HepG2 (cell line): Measurements from ENCODE around the gene CNR2. TPM values are rescaled to one million over a fixed set of nuclear protein-coding genes. Genes with fewer than 3 reads are reported as not detected.

Experiments
- ARNT2 ChIP-seq: sonication (generic); formaldehyde crosslinking; IDR thresholded peaks from 2 replicates; pipeline ENCODE4 v1.8.0; 2022; ENCODE audit warnings: mild to moderate bottlenecking, low read depth, missing genetic modification reagents, moderate library complexity
- ATF7 ChIP-seq, 2 experiments: fragments of 450-650 bp in 1 of 2; sonication (generic) in 1 of 2; formaldehyde crosslinking in 1 of 2; IDR thresholded peaks; 2 replicates each; pipeline versions ENCODE4 v1.4.0 to v1.6.1; 2016 to 2020; ENCODE audit warnings: antibody characterized with exemption in 1 of 2, mild to moderate bottlenecking in 1 of 2, missing genetic modification reagents in 1 of 2
- DR1 ChIP-seq: sonication (generic); formaldehyde crosslinking; IDR thresholded peaks from 2 replicates; pipeline ENCODE4 v1.8.0; 2021; ENCODE audit warnings: mild to moderate bottlenecking, missing genetic modification reagents, inconsistent platforms
- ESRRA ChIP-seq: sonication (generic); formaldehyde crosslinking; IDR thresholded peaks from 2 replicates; pipeline ENCODE4 v1.5.1; 2020; ENCODE audit warnings: mild to moderate bottlenecking, low read depth, missing genetic modification reagents
- FOSL1 ChIP-seq: sonication (generic); formaldehyde crosslinking; IDR thresholded peaks from 2 replicates; pipeline ENCODE4 v1.9.0; 2021; ENCODE audit warnings: missing genetic modification reagents, borderline replicate concordance
- GABPA ChIP-seq, 2 experiments: IDR thresholded peaks; 2 replicates each; pipeline ENCODE4 v1.6.1; 2011 to 2016; ENCODE audit warnings: low read depth in 2 of 2, low read length in 1 of 2, missing biosample characterization in 1 of 2, missing genetic modification characterization in 1 of 2
- GATAD1 ChIP-seq: IDR thresholded peaks from 2 replicates; pipeline ENCODE4 v1.6.1; 2016; ENCODE audit warnings: missing genetic modification reagents, missing compliant biosample characterization
- KDM2A ChIP-seq: sonication (generic); formaldehyde crosslinking; IDR thresholded peaks from 2 replicates; pipeline ENCODE4 v1.4.0; 2020; ENCODE audit warnings: low read depth, missing genetic modification reagents, borderline replicate concordance
- MAZ ChIP-seq, 2 experiments: sonication (generic) in 1 of 2; formaldehyde crosslinking in 1 of 2; IDR thresholded peaks; 2 replicates each; pipeline versions ENCODE4 v1.5.0 to v1.6.1; 2012 to 2020; ENCODE audit warnings: low read depth in 2 of 2, mild to moderate bottlenecking in 2 of 2, borderline replicate concordance in 1 of 2, improper control_type of control experiment in 1 of 2, low read length in 1 of 2, missing genetic modification reagents in 1 of 2, moderate library complexity in 1 of 2
- MXD4 ChIP-seq: IDR thresholded peaks from 2 replicates; pipeline ENCODE4 v1.6.1; 2016; ENCODE audit warnings: mild to moderate bottlenecking, missing biosample characterization, missing genetic modification reagents
- NRL ChIP-seq: sonication (generic); formaldehyde crosslinking; IDR thresholded peaks from 2 replicates; pipeline ENCODE4 v1.5.0; 2020; ENCODE audit warnings: missing genetic modification reagents, mild to moderate bottlenecking, moderate library complexity, borderline replicate concordance
- PRDM10 ChIP-seq: sonication (generic); formaldehyde crosslinking; IDR thresholded peaks from 2 replicates; pipeline ENCODE4 v1.4.0; 2020; ENCODE audit warnings: low read depth, missing genetic modification reagents
- RORA ChIP-seq: sonication (generic); formaldehyde crosslinking; IDR thresholded peaks from 2 replicates; pipeline ENCODE4 v1.5.0; 2020; ENCODE audit warnings: mild to moderate bottlenecking, missing genetic modification reagents, moderate library complexity
- RXRB ChIP-seq: IDR thresholded peaks from 2 replicates; pipeline ENCODE4 v1.6.1; 2016; ENCODE audit warnings: borderline replicate concordance, missing genetic modification reagents, missing compliant biosample characterization
- SMARCC2 ChIP-seq: fragments of 450-650 bp; IDR thresholded peaks from 2 replicates; pipeline ENCODE4 v1.6.1; 2017; ENCODE audit warnings: antibody characterized with exemption, mild to moderate bottlenecking
- TERF1 ChIP-seq: sonication (generic); formaldehyde crosslinking; IDR thresholded peaks from 2 replicates; pipeline ENCODE4 v1.8.0; 2022; ENCODE audit warnings: mild to moderate bottlenecking, missing genetic modification reagents, moderate library complexity
- ZBTB8A ChIP-seq: sonication (generic); formaldehyde crosslinking; IDR thresholded peaks from 2 replicates; pipeline ENCODE4 v1.4.0; 2020; ENCODE audit warnings: mild to moderate bottlenecking, low read depth, missing genetic modification reagents, borderline replicate concordance
- ZNF558 ChIP-seq: sonication (generic); formaldehyde crosslinking; IDR thresholded peaks from 2 replicates; pipeline ENCODE4 v1.9.0; 2022; ENCODE audit warnings: mild to moderate bottlenecking, missing genetic modification reagents, borderline replicate concordance
- ZNF574 ChIP-seq: sonication (generic); formaldehyde crosslinking; IDR thresholded peaks from 2 replicates; pipeline ENCODE4 v1.4.0; 2020; ENCODE audit warnings: missing genetic modification reagents
- ZNF780A ChIP-seq: sonication (generic); formaldehyde crosslinking; IDR thresholded peaks from 2 replicates; pipeline ENCODE4 v1.8.0; 2022; ENCODE audit warnings: mild to moderate bottlenecking, missing genetic modification reagents, moderate library complexity
- ZSCAN31 ChIP-seq: sonication (generic); formaldehyde crosslinking; IDR thresholded peaks from 2 replicates; pipeline ENCODE4 v1.5.0; 2020; ENCODE audit warnings: low read depth, mild to moderate bottlenecking, missing genetic modification reagents
- polyA plus RNA-seq, 8 experiments: library from polyadenylated mRNA; depleted of rRNA in 3 of 8; stranded (reverse) in 7 of 8; unstranded in 1 of 8; fragments of >200 nt; fragmentation: Illumina TruSeq in 4 of 8; extraction: Trizol in 4 of 8; gene quantifications; 2 replicates each; pipeline versions ENCODE4 v1.2.1 to v1.2.3, GENCODE V29; 2011 to 2016; ENCODE audit warnings: low read depth in 4 of 8, missing spikeins in 1 of 8, mixed read lengths in 1 of 8; ENCODE audit not compliant: insufficient read depth in 1 of 8
- total RNA-seq, 5 experiments: library from RNA; depleted of rRNA; stranded (reverse); fragments of >200 nt; fragmentation: Illumina TruSeq; extraction: Trizol; gene quantifications; 2 replicates each; pipeline ENCODE4 v1.2.3, GENCODE V29; 2016; ENCODE audit warnings: low read depth in 1 of 5

Gene CNR2
- total and polyA plus RNA-seq, 2 of the 13 experiments (the other 11 are each of a cell fraction or from before 2014, with no cell fraction given): not detected

- TF ChIP-seq RXRB (CRISPR knock-in tag) (no peak; the same call in 1 of the 2 replicates), PRDM10 (CRISPR knock-in tag) (no peak), FOSL1 (CRISPR knock-in tag) (no peak), ESRRA (CRISPR knock-in tag) (0 out of 2 replicates have a peak, but pooled peaks have one; percentile 19), ARNT2 (CRISPR knock-in tag) (no peak; the same call in 1 of the 2 replicates), RORA (CRISPR knock-in tag) (no peak), ZBTB8A (CRISPR knock-in tag) (no peak), GABPA (IDR thresholded peaks at IDR 0.05; ENCODE audit: low read depth, low read length) (peak; percentile 35; the same call in 1 of the 2 replicates), GABPA (CRISPR knock-in tag; IDR thresholded peaks at IDR 0.05; ENCODE audit: low read depth) (peak; percentile 77), MXD4 (CRISPR knock-in tag) (no peak), SMARCC2 (no peak), TERF1 (CRISPR knock-in tag) (no peak), NRL (CRISPR knock-in tag) (no peak; the same call in 1 of the 2 replicates), ZNF558 (CRISPR knock-in tag) (peak; percentile 55; the same call in 1 of the 2 replicates), GATAD1 (CRISPR knock-in tag) (peak; percentile 72), ZNF780A (no peak), ATF7 (IDR thresholded peaks at IDR 0.05) (no peak), ATF7 (CRISPR knock-in tag; IDR thresholded peaks at IDR 0.05) (no peak), ZNF574 (CRISPR knock-in tag) (peak; percentile 98), MAZ (IDR thresholded peaks at IDR 0.05; ENCODE audit: borderline replicate concordance, low read depth, low read length) (no peak), MAZ (CRISPR knock-in tag; IDR thresholded peaks at IDR 0.05; ENCODE audit: low read depth) (0 out of 2 replicates have a peak, but pooled peaks have one; percentile 51), KDM2A (peak; percentile 88), DR1 (peak; percentile 83), ZSCAN31 (CRISPR knock-in tag) (peak; percentile 68)
Measured at GRCh38 chr1:23867895-23868556, 45.1 kb downstream of the CNR2 start, which contains the start of gene FUCA1 (continued).
